LNCAP (cell line): ENCODE measurements around the gene BMP2.

Experiments
- CTCF ChIP-seq: fragments of 450-650 bp; IDR thresholded peaks from 2 replicates; pipeline ENCODE4 v1.5.1; 2017; ENCODE audit warnings: mild to moderate bottlenecking

The BMP2 gene

GRCh38 chr20:6769903-6770785 lies 2.7 kb downstream of the BMP2 start:
- no peak for TF ChIP-seq CTCF

- TF ChIP-seq CTCF: no peak
Observed at GRCh38 chr20:6770786-6771100, 3.3 kb downstream of the BMP2 start.

- TF ChIP-seq CTCF: no peak
Observed at GRCh38 chr20:6780433-6781190, 13.1 kb downstream of the BMP2 start.

- TF ChIP-seq CTCF: no peak
Observed at GRCh38 chr20:6783752-6784151, 16.3 kb downstream of the BMP2 start.

GRCh38 chr20:6784210-6784631 lies 16.7 kb downstream of the BMP2 start:
- no peak for TF ChIP-seq CTCF

GRCh38 chr20:6784767-6785166 lies 17.3 kb downstream of the BMP2 start:
- no peak for TF ChIP-seq CTCF

- TF ChIP-seq CTCF: no peak
Observed at GRCh38 chr20:6786548-6786947, 19.1 kb downstream of the BMP2 start.
